NCI-H146 (cell line): ENCODE measurements around the gene SGSM1.

Experiments
- DNase-seq: peaks from one replicate; lab custom pipeline; 2025; lab: John Stamatoyannopoulos, UW

The SGSM1 gene

DNA sequence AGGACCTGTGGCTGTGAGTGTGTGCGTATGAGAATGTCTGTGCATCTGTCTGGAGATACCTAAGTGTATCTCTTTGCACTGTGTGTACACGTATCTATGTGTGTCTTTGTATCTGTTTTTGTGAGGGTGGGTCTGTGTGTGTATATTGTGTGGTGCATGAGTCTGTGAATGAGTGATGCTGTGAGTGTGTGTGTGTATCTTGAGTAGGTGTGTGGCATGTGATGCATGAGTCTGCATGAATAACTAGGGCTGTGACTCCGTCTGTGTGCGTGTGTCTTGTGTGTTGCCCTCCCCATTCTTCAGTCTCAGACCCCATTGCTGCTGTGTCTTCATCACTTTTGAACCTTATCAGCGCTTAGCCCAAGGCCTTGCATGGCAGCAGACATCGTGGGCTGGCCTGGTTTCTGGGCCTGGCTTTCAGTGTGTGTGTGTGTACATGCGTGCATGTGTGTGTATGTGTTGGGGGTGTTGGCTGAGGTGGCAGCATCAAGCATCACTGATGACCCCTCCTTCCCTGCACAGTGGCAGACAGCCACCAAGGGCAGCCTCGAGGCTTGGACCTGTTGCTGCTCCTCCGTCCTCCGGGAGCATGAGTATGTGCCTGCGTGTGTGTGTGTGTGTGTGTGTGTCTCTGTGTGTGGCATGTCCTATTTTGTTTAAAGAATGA, 1.4 kb downstream of the SGSM1 start:
- no peak for DNase-seq

DNA sequence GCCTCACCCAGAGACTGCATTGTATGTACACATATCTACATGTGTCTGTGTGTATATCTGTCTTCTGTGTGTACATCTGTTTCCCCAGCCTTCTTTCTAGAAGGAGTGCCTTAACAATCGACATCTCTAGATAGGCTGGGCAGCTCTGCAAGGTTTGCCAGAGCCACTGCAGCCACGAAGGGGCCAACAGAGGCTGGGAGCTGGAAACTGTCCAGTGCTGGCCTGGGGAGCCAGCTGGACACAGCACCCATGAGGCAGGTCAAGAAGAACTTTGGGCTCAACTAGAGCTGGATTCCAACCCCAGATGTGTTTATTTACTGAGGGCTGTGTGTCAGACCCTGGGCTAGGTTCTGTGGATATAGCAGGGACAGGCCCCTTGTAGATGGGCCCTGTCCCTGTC, 3.3 kb downstream of the SGSM1 start:
- DNase-seq = no peak

DNA sequence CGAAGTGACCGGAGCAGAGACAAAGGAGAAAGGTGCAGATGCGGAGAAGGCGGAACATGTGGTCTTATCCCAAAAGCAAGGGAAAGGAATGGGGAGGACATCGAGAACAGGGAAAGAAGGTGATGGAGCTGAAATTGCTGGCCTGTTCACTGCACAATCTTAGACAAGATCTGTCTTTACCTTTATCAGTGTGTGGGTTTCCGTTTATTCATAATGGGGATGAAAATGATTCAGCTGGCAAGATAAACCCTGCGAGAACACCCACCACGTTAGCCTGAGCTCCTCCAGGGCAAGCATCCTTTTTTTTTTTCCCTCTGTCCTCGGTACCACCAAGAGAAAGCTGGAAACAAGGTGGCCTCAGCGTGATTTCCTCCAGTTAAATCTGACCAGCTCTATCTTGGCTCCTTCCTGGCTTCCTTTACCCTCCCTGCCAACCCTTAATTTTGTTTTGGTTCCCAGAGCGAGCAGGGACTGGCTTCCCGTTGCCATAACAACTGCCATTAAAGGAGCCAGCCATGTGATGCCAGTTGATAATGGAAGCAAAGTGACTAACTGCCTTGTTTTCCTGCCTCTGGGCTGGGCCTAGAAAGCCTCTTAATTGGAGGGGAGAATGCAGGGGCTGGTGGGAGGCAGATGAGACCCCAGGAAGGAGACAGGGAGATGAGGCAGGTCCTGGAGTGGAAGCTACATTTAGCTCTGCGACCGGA, 4.2 kb downstream of the SGSM1 start:
- peak; percentile 62 for DNase-seq

DNA sequence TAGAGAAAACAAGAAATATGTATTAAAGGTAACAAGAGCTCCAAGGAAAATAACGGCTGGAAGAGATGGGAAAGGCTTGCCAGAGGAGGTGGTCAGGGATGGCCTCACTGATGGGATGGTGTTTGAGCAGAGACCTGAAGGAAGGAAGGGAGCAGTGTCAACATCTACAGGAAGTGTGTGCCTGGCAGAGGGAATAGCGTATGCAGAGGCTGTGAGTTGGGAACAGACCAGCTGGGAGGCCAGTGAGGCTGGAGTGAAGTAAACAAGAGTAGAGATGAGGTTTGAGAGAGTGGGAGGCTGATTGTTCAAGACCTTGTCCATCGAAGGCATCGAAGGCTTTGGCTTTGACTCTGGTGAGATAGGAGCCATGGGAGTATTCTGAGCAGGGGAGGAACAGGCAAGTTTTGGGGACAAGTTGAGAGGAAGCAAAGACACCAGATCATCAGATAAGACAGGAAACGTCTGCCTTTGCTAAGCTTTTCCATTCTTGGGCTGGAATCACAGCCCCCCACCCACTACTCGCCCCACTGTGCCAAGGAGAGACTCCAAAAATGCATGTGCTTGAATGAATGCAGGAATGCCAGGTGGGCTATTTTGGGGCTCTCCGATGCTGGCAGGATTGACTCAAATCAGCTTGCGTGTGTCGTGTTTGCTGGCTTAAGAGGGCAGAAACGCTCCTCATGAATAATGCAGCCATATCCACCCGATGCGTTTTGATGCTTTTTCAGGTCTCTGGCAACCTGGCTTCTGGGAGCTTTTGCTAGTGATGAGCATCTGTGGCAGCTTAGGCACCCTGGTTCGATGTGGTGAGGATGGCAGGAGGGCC, 7.2 kb downstream of the SGSM1 start:
- DNase-seq = no peak

DNA sequence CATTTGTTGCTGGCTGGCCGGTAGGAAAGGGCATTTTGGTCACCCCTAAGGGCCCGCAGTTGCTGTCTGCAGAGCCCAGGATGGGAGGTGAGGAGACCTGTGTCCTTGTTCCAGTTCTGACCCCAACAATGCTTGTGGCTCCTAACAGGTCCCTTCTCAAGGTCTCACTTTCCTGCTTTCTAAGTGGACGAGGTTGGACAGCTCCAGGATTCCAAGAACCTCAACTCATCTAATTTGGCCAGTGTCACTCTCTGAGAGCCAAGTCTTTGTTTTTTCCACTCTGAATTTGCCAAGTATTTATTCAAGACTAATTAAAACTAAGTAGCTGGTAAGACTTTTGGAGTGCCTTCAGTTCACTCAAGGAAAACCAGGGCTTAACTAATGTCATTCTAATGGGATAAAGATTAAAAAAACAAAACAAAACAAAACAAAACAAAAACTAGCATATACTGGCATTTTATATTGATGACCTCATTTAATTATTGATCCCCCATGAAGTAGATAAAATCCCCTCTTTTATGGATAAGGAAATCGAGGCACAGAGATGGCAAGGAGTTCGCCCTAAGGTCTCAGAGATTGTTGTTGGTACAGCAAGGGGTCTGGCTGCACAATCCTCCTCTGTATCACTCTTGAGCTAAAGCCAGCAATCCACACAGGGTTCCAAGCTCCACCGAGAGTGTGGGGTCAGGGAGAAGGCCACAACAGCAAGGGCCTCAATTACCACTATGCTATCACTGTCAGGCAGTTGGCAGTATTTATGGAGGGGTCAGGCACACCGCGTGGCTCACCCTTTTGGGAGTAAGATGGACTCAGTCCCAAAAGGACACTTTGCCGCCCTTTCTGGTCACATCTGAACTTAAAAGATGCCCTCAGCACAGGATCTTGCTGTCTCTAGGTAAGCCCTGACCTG, 8.1 kb downstream of the SGSM1 start:
- DNase-seq = no peak

DNA sequence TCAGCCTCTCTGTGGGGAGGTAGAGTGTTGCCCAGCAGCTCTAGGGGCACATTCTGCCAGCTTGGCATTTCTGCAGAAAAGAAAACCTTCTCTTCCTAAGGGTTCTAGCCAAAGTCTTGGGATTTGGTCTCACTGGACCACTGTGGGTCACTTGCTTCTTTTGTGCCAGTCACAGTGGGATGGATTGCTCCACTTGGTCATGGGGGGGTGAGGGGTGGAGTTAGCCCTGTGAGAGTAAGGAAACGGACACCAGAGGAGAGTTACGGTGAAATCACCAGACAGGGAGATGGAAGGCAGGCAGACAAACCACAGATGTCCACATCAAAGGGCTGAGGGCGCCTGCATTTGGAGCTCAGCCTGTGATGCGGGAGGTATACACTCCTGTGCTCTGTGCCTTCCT, 10.8 kb downstream of the SGSM1 start:
- no peak for DNase-seq

DNA sequence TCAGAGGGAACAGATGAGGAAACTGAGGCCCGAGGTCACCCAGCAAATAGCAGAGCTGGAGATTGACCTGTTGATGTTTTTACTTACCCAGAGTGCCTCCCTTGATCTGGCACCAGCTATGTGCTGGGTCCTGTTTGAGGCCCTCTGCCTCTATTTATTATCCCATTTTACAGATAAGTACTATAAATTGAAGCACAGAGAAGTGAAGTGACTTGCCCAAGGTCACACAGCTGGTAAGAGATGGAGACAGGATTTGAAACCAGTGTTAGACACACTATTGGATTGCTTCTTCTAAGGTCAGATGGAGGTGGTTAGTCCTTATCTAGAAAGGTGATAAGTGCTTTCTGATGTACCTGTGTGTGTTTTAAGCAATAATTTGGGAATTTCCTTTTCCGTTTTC, 13.5 kb downstream of the SGSM1 start:
- no peak for DNase-seq

DNA sequence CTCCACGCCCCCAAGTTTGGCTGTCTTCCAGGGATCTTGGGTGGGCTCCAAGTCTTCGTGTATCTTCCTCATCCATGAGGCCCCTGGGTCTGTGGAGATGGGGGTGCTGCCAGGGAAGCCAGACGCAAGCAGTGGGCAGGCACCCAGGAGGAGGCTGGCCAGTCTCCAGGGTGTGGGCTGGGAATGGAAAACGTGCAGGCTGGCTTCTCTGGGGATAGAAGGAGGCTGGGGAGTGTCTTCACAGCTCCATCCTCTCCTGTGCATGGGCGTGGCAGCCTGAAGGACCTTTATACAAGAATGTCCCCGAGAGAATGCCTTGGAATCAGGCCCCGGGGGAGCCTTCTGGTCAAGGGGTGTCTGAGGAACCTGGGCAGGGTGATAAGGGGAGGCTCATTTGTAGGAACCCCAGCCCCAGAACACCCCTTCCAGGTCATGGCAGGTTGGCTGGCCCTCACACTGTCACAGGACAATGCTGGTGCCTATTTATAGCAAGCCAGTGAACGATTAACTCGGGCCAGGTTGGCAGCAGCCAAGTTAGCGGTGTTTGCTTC, 14.0 kb downstream of the SGSM1 start:
- DNase-seq = no peak

DNA sequence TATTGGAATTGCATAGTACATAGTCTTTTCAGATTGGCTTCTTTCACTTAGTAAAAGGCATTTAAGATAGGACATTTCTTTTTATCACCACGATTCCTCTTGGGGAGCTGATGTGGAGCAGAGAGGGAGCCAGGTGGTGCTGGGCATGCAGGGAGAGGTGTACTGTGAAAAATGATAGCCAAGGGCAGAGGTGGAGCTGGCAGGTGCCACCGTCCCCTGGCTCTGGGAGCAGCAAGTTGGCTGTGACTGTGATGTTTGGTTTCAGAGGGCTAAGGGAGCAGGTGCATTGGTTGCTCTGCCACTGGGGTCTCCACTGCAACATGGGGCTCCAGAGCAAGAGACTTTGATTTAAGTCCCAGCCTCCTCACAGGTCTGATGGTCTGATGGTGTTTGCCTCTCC, 16.5 kb downstream of the SGSM1 start:
- no peak for DNase-seq

DNA sequence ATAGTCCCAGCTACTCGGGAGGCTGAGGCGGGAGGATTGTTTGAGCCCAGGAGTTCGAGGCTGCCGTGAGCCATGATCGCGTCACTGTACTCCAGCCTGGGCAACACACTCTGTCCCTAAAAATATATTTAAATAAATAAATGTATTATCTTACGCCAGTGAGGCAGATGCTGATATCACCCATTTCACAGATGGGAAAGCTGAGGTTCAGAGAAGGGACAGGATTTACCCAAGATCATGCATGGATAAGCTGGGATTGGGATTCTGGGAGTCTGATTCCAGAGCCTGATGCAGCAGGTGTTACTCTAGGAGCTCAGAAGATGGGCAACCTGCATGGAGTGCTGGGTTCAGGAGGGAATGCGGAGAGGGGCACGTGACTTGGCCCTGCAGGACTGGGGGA, 17.8 kb downstream of the SGSM1 start:
- no peak for DNase-seq

DNA sequence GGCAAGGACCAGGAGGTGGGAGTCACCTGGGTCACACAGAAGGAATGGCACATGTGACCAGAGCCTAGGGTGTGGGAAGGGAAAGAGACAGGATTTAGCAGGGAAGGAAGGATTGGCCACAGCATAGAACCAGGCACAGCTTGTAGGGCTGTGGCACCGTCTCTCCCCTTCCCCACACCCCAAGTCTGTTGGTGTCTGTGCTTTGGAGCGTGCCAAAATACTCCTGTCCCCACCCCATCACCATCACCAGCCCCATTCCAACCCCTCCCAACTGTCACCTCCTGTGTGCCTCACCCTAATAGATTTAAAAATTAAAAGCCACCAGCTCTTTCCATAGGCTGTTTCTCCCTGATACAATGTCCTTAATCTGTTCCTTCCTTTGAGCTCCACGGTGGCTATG, 18.2 kb downstream of the SGSM1 start:
- DNase-seq = no peak

DNA sequence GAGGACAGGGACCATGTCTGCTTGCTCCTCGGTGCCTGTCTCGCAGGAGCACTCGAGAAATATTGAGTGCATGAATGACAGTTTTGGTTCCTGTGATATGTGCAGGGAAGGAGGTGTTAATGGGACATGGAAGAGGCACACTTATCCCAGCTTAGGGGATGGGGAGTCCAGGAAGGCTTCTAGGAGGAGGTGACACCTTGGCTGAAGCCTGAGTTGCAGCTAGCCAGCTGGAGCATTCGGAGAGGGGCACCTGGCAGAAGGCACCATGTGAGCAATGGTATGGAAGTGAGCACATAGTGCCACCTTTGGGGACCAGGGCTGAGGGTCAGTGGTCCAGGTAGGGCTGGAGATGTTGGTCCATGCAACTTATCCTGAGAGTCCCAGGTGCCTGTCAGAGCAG, 18.9 kb downstream of the SGSM1 start:
- no peak for DNase-seq

DNA sequence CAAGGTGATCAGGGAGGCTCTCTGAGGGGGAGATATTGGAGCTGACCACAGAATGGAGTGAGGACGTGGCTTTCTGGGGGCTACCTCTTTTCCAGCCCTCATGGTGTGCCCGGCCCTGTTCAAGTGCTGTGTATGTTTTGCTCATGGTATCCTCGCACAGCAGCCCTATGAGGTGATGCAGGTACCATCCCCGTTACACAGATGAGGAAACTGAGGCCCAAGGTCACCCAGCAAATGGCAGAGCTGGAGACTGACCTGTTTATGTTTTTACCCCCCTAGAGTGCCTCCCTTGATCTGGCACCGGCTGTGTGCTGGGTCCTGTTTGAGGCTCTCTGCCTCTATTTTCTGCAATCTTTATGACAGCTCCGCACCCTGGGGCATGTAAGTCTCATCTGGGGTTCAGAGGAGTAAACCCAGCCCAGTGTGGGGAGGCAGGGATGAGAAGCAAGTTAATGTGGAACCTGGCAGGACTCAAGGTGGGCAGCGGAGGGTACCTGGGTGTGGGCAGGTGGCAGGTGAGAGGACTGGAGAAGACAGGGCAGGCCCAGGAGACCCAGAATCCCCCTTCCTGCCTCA, 20.8 kb downstream of the SGSM1 start:
- DNase-seq = no peak

DNA sequence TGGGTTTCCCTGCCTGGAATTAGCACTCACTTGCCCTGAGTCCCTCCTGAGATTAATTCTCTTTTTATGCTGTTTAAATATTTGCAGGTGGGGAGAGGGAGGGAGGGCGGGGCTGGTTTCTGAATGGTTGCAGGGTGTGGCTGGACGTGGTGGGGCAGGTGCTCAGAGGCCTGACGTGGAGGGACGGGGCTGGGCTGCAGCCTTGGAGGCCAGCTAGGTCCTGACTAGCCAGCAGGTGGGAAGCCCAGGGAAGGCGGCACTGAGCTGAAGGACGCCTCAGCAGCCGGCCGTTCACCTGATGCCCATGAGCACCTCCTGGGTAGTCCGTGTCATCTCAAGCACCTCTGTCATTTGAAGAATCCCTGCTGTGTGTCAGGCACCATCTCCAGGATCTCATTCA, 21.3 kb downstream of the SGSM1 start:
- DNase-seq = peak; percentile 92

DNA sequence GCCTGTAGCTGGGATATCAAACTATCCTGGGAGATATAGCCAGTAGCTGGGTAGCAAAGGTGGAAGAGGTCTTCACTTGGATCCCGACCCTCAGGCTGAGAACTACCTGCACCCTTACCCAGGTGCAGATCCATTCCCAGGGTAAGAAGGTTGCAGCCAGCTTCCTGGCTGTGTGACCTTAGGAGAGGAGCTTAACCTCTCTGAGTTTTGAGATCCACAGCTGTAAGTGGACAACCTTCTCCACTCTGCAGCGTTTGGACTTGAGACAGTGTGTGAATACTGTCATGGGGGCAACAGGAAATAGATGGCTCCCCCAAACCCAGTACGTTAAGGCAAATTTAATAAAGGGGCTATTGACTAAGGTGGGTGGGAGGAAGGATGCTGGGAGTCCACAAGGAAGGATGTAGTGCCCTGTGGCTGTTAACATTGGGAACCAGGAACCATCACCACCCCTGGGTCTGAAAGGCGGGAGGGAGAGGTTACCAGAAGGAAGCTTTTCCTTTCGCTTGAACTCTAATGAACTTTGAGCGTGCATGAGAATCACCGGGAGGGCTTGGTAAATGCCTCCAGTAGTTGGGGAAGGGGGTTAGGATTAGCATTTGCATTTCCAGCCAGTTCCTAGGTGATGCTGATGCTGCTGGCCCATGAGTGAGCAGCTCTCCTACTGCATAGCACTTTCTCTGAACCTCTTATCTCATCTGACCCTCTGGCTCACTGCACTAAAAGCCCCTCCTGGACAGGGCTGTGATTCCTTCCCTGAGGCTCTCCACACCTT, 24.4 kb downstream of the SGSM1 start:
- DNase-seq = no peak

DNA sequence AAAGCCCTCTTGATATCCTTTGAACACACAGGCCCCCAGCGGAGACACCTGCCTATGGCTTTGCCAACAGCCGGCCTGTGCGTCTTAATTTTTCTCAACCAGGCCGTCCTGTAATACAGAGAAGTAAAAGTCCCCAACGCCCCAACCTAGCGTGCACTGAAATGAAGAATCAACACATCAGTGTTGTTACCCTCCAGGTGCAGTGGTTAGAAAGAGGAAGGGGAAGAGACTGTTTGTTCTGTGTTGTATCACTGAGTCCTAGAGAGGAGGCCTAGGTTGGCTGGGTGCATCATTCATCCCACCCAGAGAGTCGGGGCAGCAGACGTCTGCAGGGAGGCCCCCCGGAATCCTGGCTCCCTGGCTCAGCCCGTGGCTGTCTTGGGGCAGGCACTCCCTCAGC, 25.7 kb downstream of the SGSM1 start:
- DNase-seq = no peak

DNA sequence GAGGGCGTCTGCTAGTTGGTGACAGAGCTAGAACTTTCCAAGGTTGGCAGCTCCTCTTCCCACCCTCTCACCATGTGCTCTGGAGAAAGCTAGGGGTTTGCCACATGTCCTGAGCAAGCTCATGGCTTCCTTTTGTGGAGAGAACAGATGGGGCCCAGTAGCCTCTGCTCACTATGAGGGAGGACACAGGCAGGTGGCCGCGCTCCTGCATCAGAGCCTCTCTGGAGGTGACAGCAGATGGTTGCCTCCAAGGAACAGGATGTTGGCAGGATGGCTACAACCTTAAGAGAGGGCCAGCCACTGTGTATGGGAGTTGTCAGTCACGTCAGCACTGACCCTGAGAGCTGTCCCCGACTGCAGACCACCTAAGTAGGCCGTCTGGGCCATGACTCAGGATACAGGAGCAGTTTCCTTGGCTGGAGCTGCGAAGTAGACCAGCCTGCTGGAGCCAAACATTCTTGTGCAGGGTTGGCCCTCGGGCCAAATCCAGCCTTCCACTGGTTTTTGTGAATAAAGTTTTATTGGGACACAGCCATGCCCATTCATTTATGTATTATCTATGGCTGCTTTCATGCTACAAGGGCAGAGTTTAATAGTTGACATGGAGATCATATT, 28.0 kb downstream of the SGSM1 start:
- no peak for DNase-seq

DNA sequence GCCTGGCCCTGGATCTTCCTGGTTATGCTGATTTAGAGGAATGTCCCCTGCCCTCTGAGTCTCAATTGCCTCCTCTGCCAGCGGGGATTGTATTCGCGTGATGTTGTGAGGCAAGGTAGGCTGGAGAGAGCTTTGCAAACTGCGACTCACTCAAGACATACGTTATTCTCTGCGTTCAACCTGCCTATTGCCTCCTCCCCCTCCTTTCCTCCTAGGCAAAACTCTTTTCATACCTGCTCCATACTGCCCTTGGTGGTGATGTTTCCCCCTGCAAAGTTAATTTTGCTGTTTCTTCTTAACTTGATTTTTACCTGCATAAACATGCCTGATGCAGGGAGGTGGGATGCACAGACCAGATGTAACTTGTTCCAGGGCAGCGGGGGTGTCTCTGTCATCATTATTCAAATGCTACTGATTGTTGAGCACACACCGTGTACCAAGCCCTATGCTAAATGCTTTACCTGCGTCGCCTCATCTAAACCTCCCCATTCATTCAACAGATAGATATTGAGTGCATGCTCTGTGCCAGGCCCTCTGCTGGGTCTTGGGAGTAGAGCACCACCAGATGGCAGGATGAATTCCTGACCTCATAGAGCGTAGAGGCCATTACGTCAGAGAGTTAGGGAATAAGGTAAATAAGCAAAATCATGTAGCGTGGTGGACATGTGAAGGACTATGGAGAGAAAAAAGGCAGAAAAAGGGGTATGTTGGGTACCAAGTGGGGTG, 29.0 kb downstream of the SGSM1 start:
- DNase-seq = peak; percentile 30

DNA sequence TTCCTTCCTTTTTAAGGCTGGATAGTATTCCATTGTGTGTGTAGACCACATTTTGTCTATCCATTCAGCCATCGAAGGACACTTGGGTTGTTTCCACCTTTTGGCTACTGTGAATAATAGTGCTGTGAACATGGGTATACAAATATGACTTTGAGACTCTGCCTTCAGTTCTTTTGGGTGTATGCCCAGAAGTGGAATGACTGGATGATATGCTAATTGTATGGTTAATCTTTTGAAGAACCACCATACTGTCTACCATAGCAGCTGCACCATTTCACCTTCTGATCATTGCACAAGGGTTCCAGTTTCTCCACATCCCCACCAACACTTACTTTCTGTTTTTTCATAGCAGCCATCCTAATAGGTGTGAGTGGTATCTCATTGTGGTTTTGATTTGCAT, 30.3 kb downstream of the SGSM1 start:
- no peak for DNase-seq
